Limb (tissue), 2 donors: ENCODE data around the gene RGL3.
"Not testable (repeated sequence)": the region's sequence is repeated elsewhere in the genome, so short reads cannot be mapped to it uniquely, and the experiment has no call there.

Experiments
- DNase-seq, 2 donors: peaks; one replicate each; pipeline ENCODE4 v3.0.0-alpha.2; 2016; ENCODE audit errors: extremely low spot score in 2 of 2

Gene RGL3

GRCh38 chr19:11361771-11362731 lies 57.1 kb downstream of the RGL3 start:
- no peak for DNase-seq

- no peak for DNase-seq
Observed at GRCh38 chr19:11361037-11361770, 57.9 kb downstream of the RGL3 start.

GRCh38 chr19:11359421-11359820 lies 59.7 kb downstream of the RGL3 start:
- DNase-seq: no peak

GRCh38 chr19:11356676-11357550 lies 62.2 kb downstream of the RGL3 start:
- DNase-seq: no peak

- DNase-seq: no peak
Observed at GRCh38 chr19:11356074-11356397, 63.1 kb downstream of the RGL3 start.

- peak; percentile 77 to 94 for DNase-seq
Observed at GRCh38 chr19:11355160-11356073, 63.7 kb downstream of the RGL3 start, which contains the start of gene PLPPR2. TSS of gene PLPPR2 (plus strand) at chr19:11355432. CDS start at chr19:11357674, 2,242 bp downstream.

- DNase-seq: not testable (repeated sequence)
Observed at GRCh38 chr19:11354102-11354501, 65.0 kb downstream of the RGL3 start.

GRCh38 chr19:11349171-11349570 lies 69.9 kb downstream of the RGL3 start:
- DNase-seq: no peak

- no peak for DNase-seq
Observed at GRCh38 chr19:11347546-11348039, 71.5 kb downstream of the RGL3 start.

- peak; percentile 95 to 96 for DNase-seq
Observed at GRCh38 chr19:11346104-11346940, 72.8 kb downstream of the RGL3 start, which contains the start of the genes CCDC159 and TMEM205. TSS of gene CCDC159 (plus strand) at chr19:11346519. CDS start at chr19:11346607, 88 bp downstream. TSS of gene TMEM205 (minus strand) at chr19:11346268. CDS start at chr19:11345619, 649 bp downstream.

GRCh38 chr19:11345122-11345803 lies 73.9 kb downstream of the RGL3 start:
- no peak for DNase-seq
